K562 (cell line): ENCODE results near the gene NDUFV3. TPM values are rescaled to one million over a fixed set of nuclear protein-coding genes. Genes with fewer than 3 reads are reported as not detected.
A peak's percentile ranks its signal among the peaks of the same experiment; 100 is the strongest.

Experiments used
- ATAC-seq: fragments of 200-7000 bp; cut with Tn5 transposase; 3 replicates; pipeline ENCODE4 v1.9.1; 2020; ENCODE audit warnings: moderate library complexity
- BruUV-seq: library from RNA; stranded (reverse); fragments of 400-500 nt; replicated peaks from 2 replicates; lab custom pipeline; 2021; lab: Mats Ljungman, UMichigan
- CTCF ChIA-PET: fragments of 300-600 bp; formaldehyde crosslinking; extraction: SDS; loops from one replicate; lab custom pipeline; 2021; ENCODE audit warnings: low intra/inter-chr PET ratio; lab: Yijun Ruan, JAX
- POLR2A ChIA-PET: fragments of 300-600, 350-650 bp; sonication (Branson Sonifier 250); formaldehyde crosslinking; extraction: SDS; loops from one replicate; lab custom pipeline; 2021; ENCODE audit warnings: antibody characterized with exemption, inconsistent platforms; lab: Yijun Ruan, JAX
- DNase-seq, 4 experiments: peaks; one replicate each; pipeline versions ENCODE4 v3.0.0 to v3.0.0-alpha.2; 2011 to 2018; ENCODE audit warnings: low spot score in 3 of 4, mixed read lengths in 3 of 4; ENCODE audit errors: extremely low read depth in 1 of 4
- FAIRE-seq: peaks from 2 replicates; lab custom pipeline; 2011; peaks lifted over from hg19 to GRCh38; lab: Jason Lieb, UNC
- H2AFZ ChIP-seq: 2 replicates; pipeline ENCODE4 v1.6.0; 2011; ENCODE audit warnings: low read depth, low read length, control low read depth, inconsistent platforms
- H3K27ac ChIP-seq: fragments of 200-600 bp; 3 replicates; pipeline ENCODE4 v1.8.0; 2011; ENCODE audit warnings: low read depth, mild to moderate bottlenecking, control low read depth, inconsistent platforms, low read length, moderate library complexity, mixed read lengths; ENCODE audit errors: extremely low read depth
- H3K27me3 ChIP-seq, 2 experiments: fragments of 300-600 bp in 1 of 2; 2 replicates in 1 of 2; 3 replicates in 1 of 2; pipeline versions ENCODE4 v1.6.0 to v1.8.0; 2011; ENCODE audit warnings: inconsistent platforms in 2 of 2, low read length in 2 of 2, mild to moderate bottlenecking in 1 of 2, mixed read lengths in 1 of 2, moderate library complexity in 1 of 2; ENCODE audit not compliant: control insufficient read depth in 2 of 2, insufficient read depth in 2 of 2
- H3K36me3 ChIP-seq: fragments of 300-600 bp; 3 replicates; pipeline ENCODE4 v1.8.0; 2011; ENCODE audit warnings: mild to moderate bottlenecking, low read length, inconsistent platforms; ENCODE audit not compliant: control insufficient read depth, insufficient read depth
- H3K4me1 ChIP-seq, 2 experiments: fragments of 200-600 bp in 1 of 2; replicated peaks in 1 of 2; 2 replicates in 1 of 2; 3 replicates in 1 of 2; pipeline versions ENCODE4 v1.5.1 to v1.8.0; 2011; ENCODE audit warnings: inconsistent platforms in 2 of 2, low read length in 2 of 2, mild to moderate bottlenecking in 1 of 2, mixed read lengths in 1 of 2, moderate library complexity in 1 of 2; ENCODE audit not compliant: control insufficient read depth in 2 of 2, insufficient read depth in 2 of 2
- H3K4me2 ChIP-seq: 2 replicates; pipeline ENCODE4 v1.6.1; 2011; ENCODE audit warnings: low read length, control low read depth, inconsistent platforms, mixed read lengths; ENCODE audit not compliant: insufficient read depth
- H3K4me3 ChIP-seq: fragments of 200-600 bp; sonication (generic), shearing (Covaris generic); 2 replicates; pipeline ENCODE4 v1.5.1; 2016; ENCODE audit warnings: control low read depth, inconsistent platforms
- H3K79me2 ChIP-seq: fragments of 200-600 bp; 3 replicates; pipeline ENCODE4 v1.8.0; 2011; ENCODE audit warnings: low read length, inconsistent platforms; ENCODE audit not compliant: control insufficient read depth, insufficient read depth
- H3K9ac ChIP-seq, 2 experiments: 2 replicates each; pipeline versions ENCODE4 v1.6.0 to v1.6.1; 2011; ENCODE audit warnings: low read depth in 2 of 2, low read length in 2 of 2, control low read depth in 1 of 2, inconsistent platforms in 1 of 2, mild to moderate bottlenecking in 1 of 2, mixed read lengths in 1 of 2; ENCODE audit not compliant: insufficient read depth in 1 of 2
- H3K9me1 ChIP-seq: one replicate; pipeline ENCODE4 v1.6.0; 2011; ENCODE audit warnings: inconsistent platforms, mild to moderate bottlenecking, low read length, moderate library complexity; ENCODE audit not compliant: control insufficient read depth, insufficient read depth
- H3K9me3 ChIP-seq: replicated peaks from 2 replicates; pipeline ENCODE4 v1.5.1; 2011; ENCODE audit warnings: low read depth, low read length, inconsistent platforms; ENCODE audit not compliant: control insufficient read depth, insufficient read depth
- H4K20me1 ChIP-seq: replicated peaks from 2 replicates; pipeline ENCODE4 v1.6.1; 2011; ENCODE audit warnings: low read length, inconsistent platforms, mixed read lengths; ENCODE audit not compliant: control insufficient read depth, insufficient read depth
- HDAC1 ChIP-seq, 2 experiments: fragments of 450-650 bp; IDR thresholded peaks; 2 replicates each; pipeline ENCODE4 v1.6.1; 2016 to 2017; ENCODE audit warnings: inconsistent platforms in 1 of 2, mild to moderate bottlenecking in 1 of 2, moderate library complexity in 1 of 2
- JUN ChIP-seq, 2 experiments: sonication (generic) in 1 of 2; formaldehyde crosslinking in 1 of 2; IDR thresholded peaks; 2 replicates each; pipeline versions ENCODE4 v1.6.1 to v1.8.0; 2012 to 2022; ENCODE audit warnings: borderline replicate concordance in 2 of 2, mild to moderate bottlenecking in 2 of 2, improper control_type of control experiment in 1 of 2, low read depth in 1 of 2, low read length in 1 of 2, missing genetic modification reagents in 1 of 2
- RBFOX2 ChIP-seq: fragments of 200-400 bp; formaldehyde crosslinking; IDR thresholded peaks from 2 replicates; pipeline ENCODE4 v1.6.1; 2017; ENCODE audit warnings: low read depth, mild to moderate bottlenecking, low read length, moderate library complexity
- SUPT5H ChIP-seq: fragments of 450-650 bp; IDR thresholded peaks from 2 replicates; pipeline ENCODE4 v1.6.1; 2016
- WGBS: fragments of 100-300 bp; shearing (Covaris generic); methylation state at CpG from one replicate; pipeline ENCODE4 v1.1.6; 2016; ENCODE audit warnings: low coverage, mixed read lengths; ENCODE audit not compliant: insufficient coverage; ENCODE audit errors: missing lambda C conversion rate; 5-methylcytosine and 5-hydroxymethylcytosine counted together
- in situ Hi-C: fragments of 300-500 bp; cut with MboI; formaldehyde crosslinking; loops from 4 replicates; pipeline ENCODE4 v1.15.0; 2018; ENCODE audit warnings: inconsistent platforms, mixed read lengths
- intact Hi-C: fragments of 100-400 bp; cut with micrococcal nuclease; formaldehyde crosslinking; loops from 2 replicates; pipeline ENCODE4 v1.14.2; 2022
- polyA plus RNA-seq, 8 experiments: library from polyadenylated mRNA; depleted of rRNA in 4 of 8; stranded (reverse) in 5 of 8; unstranded in 3 of 8; fragments of >200 nt; fragmentation: Nextera tagmentation in 2 of 8; fragmentation: Illumina TruSeq in 1 of 8; extraction: Ambion mirVana in 2 of 8; extraction: Trizol in 1 of 8; gene quantifications; 2 replicates each; pipeline versions ENCODE4 v1.2.1 to v1.2.3, GENCODE V29; 2011 to 2014; ENCODE audit warnings: inconsistent platforms in 1 of 8, missing spikeins in 1 of 8
- total RNA-seq, 7 experiments: library from RNA; depleted of rRNA in 6 of 7; stranded (reverse); fragments of >200 nt in 6 of 7; fragmentation: Illumina TruSeq in 2 of 7; extraction: Trizol in 2 of 7; gene quantifications; 2 replicates each; pipeline versions ENCODE4 v1.2.1 to v1.2.3, GENCODE V29; 2011 to 2021; ENCODE audit warnings: low replicate concordance in 1 of 7

Gene NDUFV3
- total and polyA plus RNA-seq, 9 of the 15 experiments (the other 6 are each of a cell fraction or from before 2014, with no cell fraction given): 19.1 to 87.8 (median 74.3) TPM

DNA sequence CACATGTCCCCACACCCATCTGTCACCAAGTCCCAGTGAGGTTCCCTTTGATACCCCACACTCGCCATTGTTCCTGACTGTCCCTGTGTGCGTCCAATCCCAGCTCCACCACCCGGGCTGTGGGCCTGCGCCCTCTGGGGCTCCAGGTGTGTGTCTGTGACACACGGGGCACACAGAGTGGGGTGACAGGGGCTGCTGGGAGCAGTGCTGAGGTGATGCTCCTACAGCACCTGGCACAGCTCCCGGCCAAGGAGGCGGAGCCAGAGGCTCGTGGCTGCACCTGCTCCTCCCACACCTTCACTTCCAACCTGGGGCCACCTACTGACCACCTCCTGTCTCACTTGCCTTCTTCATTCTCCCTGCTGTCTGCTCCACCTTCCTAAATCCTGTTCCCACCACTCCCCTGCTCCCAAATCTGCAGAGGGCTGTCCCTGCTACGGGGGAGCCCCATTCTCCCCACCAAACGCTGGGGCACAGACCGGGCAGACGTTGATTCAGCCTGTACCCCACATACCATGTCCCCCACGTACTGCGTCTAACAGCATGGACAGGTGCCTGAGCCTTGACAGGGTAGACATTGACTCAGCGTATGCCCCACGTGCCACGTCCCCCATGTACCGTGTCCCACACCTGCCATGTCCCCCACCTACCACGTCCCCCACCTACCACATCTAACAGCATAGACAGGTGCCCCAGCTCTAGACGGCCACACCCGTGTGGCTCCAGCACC, 30.2 kb upstream of the NDUFV3 start:
- BruUV-seq: no TSS peak
- intact Hi-C loops: no loop called here
- DNase-seq: no peak
- TF ChIP-seq HDAC1 (IDR thresholded peaks at IDR 0.05) (no peak), SUPT5H (0 out of 2 replicates have a peak, but pooled peaks have one; percentile 20), RBFOX2 (0 out of 2 replicates have a peak, but pooled peaks have one; percentile 7), JUN (IDR thresholded peaks at IDR 0.05; ENCODE audit: borderline replicate concordance, low read depth, low read length) (no peak), JUN (CRISPR knock-in tag; IDR thresholded peaks at IDR 0.05; ENCODE audit: borderline replicate concordance) (no peak)
- TF ChIP-seq, all 486 proteins: peak for 2
- peaks cover 87% of the 10 kb centered on the region for H3K79me2 ChIP-seq
- ATAC-seq (peak; percentile 60), FAIRE-seq (no peak)
- no peak overlapping the region for H3K27ac ChIP-seq
- H3K9me3 ChIP-seq: no peaks in the 10 kb centered on the region
- peaks cover 3% of the 10 kb centered on the region for H3K9me1 ChIP-seq
- WGBS: 95% methylated on average over 21 of the region's 21 CpGs
- peaks cover 0 to 34% of the 10 kb centered on the region in 2 experiments; a peak in 1 of 5 replicates for H3K4me1 ChIP-seq
- H4K20me1 ChIP-seq: peaks cover 27% of the 10 kb centered on the region
- H3K36me3 ChIP-seq: peaks cover 94% of the 10 kb centered on the region
- no peak overlapping the region for H3K4me3 ChIP-seq
- H3K27me3 ChIP-seq: no peaks in the 10 kb centered on the region
- ChIA-PET CTCF (interaction anchor here (0.5 kb wide), 1 partner anchor 960 kb away, joined by 4 read pairs; no protein-coding TSS in a partner anchor), POLR2A (no interaction called here)
- H2AFZ ChIP-seq: no peak overlapping the region
- in situ Hi-C loops: no loop called here
- no peak overlapping the region for H3K4me2 ChIP-seq
- H3K9ac ChIP-seq: peak overlapping the region in 1 of 2 experiments; percentile 50; a peak in 1 of 4 replicates
